Gastroesophageal sphincter (tissue), 3 donors: Measurements from ENCODE around the gene SGO2.

Experiments
- CTCF ChIP-seq, 4 experiments: fragments of 200-600 bp in 2 of 4; fragments of 450-650 bp in 2 of 4; sonication (generic) in 1 of 4; IDR thresholded peaks; one replicate each; pipeline ENCODE4 v1.5.1; 2017 to 2019; ENCODE audit warnings: antibody characterized with exemption in 4 of 4, mild to moderate bottlenecking in 2 of 4, moderate library complexity in 2 of 4
- EP300 ChIP-seq: sonication (generic); formaldehyde crosslinking; IDR thresholded peaks from one replicate; pipeline ENCODE4 v1.6.1; 2017; ENCODE audit warnings: antibody characterized with exemption, mild to moderate bottlenecking
- POLR2A ChIP-seq, 2 donors: fragments of 450-650 bp; IDR thresholded peaks; one replicate each; pipeline ENCODE4 v1.6.1; 2017; ENCODE audit warnings: antibody characterized with exemption in 2 of 2, mild to moderate bottlenecking in 2 of 2, moderate library complexity in 1 of 2

DNA sequence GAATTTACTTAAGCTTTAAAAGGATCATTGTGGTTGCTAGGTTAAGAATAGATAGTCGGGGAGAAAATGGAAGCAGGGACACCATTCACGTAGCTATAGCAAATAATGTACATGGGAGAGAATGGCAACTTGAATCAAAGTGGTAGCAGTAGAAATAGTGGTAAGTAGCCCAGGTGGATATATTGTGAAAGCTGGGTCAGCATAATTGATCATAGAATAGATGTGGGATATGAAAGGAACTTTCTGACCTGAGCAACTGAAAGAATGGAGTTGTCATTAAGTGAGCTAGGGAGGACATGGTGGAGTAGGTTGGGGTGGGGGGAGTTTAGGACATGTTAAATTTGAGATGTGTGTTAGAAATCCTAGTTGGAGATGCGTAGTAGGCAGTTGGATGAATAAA, 2.2 kb downstream of the SGO2 start:
- TF ChIP-seq POLR2A (IDR thresholded peaks at IDR 0.05) (no peak), CTCF (IDR thresholded peaks at IDR 0.05) (no peak), EP300 (no peak)
